Fibroblast of skin of scalp (primary cell): ENCODE measurements around the gene PDE7B.
"Not testable (repeated sequence)": the region's sequence is repeated elsewhere in the genome, so short reads cannot be mapped to it uniquely, and the experiment has no call there.

Experiments used
- DNase-seq: peaks from one replicate; pipeline ENCODE4 v3.0.0-alpha.2; 2013

PDE7B gene

GRCh38 chr6:135850882-135851281, 619 bp upstream of the PDE7B start:
- DNase-seq: no peak

- DNase-seq: no peak
Measured at GRCh38 chr6:135852746-135853145, 1.2 kb downstream of the PDE7B start.

GRCh38 chr6:135853227-135853626, 1.7 kb downstream of the PDE7B start:
- DNase-seq: no peak

- DNase-seq: no peak
Measured at GRCh38 chr6:135853986-135854385, 2.5 kb downstream of the PDE7B start.

GRCh38 chr6:135854799-135855198, 3.3 kb downstream of the PDE7B start:
- no peak for DNase-seq

GRCh38 chr6:135858931-135859330, 7.4 kb downstream of the PDE7B start:
- DNase-seq: no peak

GRCh38 chr6:135860361-135860760, 8.9 kb downstream of the PDE7B start:
- no peak for DNase-seq

GRCh38 chr6:135861189-135861588, 9.7 kb downstream of the PDE7B start:
- no peak for DNase-seq

GRCh38 chr6:135864929-135865328, 13.4 kb downstream of the PDE7B start:
- not testable (repeated sequence) for DNase-seq

- no peak for DNase-seq
Measured at GRCh38 chr6:135866445-135867123, 15.1 kb downstream of the PDE7B start.

GRCh38 chr6:135867332-135867731, 15.8 kb downstream of the PDE7B start:
- DNase-seq: no peak

GRCh38 chr6:135869857-135870256, 18.4 kb downstream of the PDE7B start:
- no peak for DNase-seq

- DNase-seq: peak; percentile 94
Measured at GRCh38 chr6:135870722-135871121, 19.2 kb downstream of the PDE7B start.

- peak; percentile 81 for DNase-seq
Measured at GRCh38 chr6:135871296-135871695, 19.8 kb downstream of the PDE7B start.

GRCh38 chr6:135871878-135872277, 20.4 kb downstream of the PDE7B start:
- peak; percentile 82 for DNase-seq

GRCh38 chr6:135875446-135875845, 23.9 kb downstream of the PDE7B start:
- DNase-seq: no peak

- DNase-seq: no peak
Measured at GRCh38 chr6:135876058-135876457, 24.6 kb downstream of the PDE7B start.

GRCh38 chr6:135877666-135878065, 26.2 kb downstream of the PDE7B start:
- DNase-seq: no peak

- DNase-seq: peak; percentile 79
Measured at GRCh38 chr6:135880066-135880972, 28.8 kb downstream of the PDE7B start.

- peak; percentile 73 for DNase-seq
Measured at GRCh38 chr6:135883045-135883444, 31.5 kb downstream of the PDE7B start.

GRCh38 chr6:135883536-135883935, 32.0 kb downstream of the PDE7B start:
- DNase-seq: no peak

GRCh38 chr6:135884136-135884535, 32.6 kb downstream of the PDE7B start:
- peak; percentile 26 for DNase-seq

GRCh38 chr6:135887069-135887468, 35.6 kb downstream of the PDE7B start:
- no peak for DNase-seq

GRCh38 chr6:135888818-135889217, 37.3 kb downstream of the PDE7B start:
- DNase-seq: no peak
